NCI-H2107 treated with DMSO at 0.1 percent for 48 hours (cell line): ENCODE measurements around the gene ATXN7L2.

Source experiments
- DNase-seq: peaks from one replicate; lab custom pipeline; 2025; ENCODE audit not compliant: unreplicated experiment; lab: John Stamatoyannopoulos, UW

ATXN7L2 gene

DNA sequence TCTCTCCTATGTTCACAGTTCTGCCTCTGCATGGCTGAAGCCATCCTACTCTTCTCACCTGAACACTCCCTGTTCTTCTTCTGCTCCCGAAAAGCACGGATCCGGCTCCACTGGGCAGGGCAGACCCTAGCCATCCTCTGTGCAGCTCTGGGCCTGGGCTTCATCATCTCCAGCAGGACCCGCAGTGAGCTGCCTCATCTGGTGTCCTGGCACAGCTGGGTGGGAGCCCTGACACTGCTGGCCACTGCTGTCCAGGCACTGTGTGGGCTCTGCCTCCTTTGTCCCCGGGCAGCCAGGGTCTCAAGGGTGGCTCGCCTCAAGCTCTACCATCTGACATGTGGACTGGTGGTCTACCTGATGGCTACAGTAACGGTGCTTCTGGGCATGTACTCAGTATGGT lies 12.0 kb downstream of the ATXN7L2 start:
- no peak for DNase-seq

DNA sequence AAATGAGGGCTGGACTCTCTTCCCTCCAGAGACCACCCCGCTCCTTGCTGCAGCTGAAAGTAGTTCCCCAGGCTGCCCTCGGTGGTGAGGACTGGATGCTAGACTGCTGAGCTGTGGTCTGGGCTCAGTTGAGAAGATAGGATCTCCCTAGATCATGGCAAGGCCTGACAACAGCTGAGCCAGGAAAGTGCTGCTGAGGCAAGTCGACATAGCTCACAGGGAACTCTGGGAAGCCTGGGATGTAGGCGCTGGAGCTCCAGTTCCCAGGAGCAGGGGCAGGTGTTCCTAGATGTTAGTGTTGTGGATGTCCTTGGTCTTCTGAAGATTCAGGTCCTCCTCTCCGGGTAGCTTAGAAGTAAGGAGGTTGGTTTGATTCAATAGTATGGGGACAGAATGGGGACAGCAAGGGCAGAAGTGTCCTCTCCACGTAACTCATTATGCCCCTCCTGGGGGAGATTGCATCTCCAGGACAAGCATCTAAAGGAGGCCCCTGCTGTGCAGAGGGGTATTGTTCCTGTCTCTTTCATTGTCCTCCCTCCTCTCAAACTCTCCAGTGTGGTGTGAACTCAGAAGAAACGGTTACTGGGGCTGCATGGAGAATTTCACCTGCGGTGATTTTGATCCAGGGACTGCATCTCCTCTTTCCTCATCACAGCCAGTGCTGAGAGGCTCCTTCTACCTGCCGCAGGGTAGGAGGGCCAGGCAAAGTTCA lies 13.9 kb downstream of the ATXN7L2 start:
- DNase-seq = peak; percentile 43

DNA sequence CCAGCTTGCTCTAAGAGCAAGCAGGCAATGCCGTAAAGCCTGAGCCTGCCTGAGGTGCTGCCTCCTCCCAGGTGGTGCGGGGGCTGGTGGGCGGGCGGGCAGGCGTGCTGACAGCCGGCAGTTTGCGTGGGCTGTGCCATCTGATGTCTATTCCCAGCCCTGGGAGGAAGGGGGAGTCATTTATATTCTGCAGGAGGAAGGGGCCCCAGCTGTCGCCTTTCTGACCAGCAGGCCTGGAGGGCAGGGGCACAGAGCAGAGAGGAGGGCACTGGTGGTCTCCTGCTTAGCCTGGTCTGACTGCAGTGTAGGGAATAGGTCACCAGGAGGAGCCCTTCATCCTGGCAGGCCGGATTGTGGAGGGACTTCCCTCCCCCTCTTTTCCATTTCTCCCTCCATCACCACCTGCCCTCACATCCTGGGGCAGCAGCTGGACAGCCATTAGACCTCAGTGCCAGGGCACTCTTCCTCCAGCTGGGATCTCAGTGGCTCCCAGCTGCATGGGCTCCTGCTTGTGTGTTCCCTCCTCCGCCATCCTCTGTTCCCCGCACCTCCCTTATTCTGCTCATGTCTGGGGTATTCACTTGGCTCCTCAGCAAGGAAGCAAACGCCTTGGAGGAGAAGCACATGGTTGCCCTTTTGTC lies 14.6 kb downstream of the ATXN7L2 start:
- DNase-seq = peak; percentile 29

- no peak for DNase-seq
These were observed 15.4 kb downstream of the ATXN7L2 start for GRCh38 chr1:109499081-109499480.

- no peak for DNase-seq
These were observed 16.2 kb downstream of the ATXN7L2 start for GRCh38 chr1:109499661-109500536.

- no peak for DNase-seq
These were observed 17.3 kb downstream of the ATXN7L2 start for GRCh38 chr1:109500941-109501381.

DNA sequence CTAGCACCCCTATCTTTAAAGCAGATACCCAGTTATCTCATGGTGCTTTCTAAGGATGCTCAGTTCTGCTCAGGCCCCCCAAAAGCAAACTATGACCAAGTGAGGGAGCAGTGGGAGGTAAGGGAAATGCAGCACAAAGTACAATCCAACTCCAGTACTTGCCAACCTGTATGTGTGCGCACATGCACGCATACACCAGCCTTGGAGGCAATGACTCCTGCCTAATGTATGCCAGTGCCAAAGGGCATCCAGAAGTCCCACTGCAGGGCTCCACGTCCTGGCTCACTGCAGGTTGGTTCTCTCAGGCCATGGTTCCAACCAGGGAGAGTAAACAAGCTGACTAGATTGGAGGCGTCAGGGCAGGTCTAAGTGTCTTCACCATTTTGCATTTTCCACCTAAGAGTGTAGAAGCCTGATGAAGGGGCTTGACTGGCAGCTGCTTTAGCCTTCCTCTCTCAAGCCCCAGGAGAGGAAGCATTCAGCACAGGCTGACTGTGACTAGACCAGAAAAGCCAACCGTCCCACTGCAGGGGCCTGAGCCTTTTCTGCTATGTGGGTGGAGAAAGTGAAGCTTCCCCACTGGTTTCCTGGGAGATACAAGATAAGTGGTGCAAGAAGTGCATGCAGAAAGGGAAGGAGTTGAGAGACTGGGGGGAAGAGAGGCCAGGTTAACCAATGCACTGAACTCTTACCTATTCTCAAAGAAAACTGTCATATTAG lies 18.1 kb downstream of the ATXN7L2 start:
- DNase-seq = no peak

DNA sequence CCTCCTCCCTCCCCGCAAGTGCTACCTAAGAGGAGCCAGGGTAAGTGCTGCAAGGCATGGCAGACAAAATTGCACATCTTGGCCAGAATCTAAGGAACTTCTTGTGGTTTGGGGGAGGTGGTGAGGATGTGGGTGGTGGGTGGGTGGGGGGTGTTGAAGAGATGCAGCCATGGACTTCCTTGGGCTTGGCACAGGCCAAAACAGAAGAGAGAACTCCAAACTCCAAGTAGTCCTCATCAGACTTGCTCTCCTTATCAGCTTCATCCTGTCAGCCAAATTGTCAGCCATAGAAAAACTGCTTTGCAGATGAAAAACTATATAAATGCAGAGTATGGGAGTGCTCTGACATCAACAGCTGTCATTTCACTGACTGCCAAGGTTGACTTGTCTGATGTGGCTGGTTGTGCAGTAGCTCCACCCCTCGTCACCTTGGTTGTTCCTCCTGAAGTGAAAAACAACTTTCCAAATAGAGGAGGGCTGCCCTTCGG lies 18.7 kb downstream of the ATXN7L2 start:
- no peak for DNase-seq

DNA sequence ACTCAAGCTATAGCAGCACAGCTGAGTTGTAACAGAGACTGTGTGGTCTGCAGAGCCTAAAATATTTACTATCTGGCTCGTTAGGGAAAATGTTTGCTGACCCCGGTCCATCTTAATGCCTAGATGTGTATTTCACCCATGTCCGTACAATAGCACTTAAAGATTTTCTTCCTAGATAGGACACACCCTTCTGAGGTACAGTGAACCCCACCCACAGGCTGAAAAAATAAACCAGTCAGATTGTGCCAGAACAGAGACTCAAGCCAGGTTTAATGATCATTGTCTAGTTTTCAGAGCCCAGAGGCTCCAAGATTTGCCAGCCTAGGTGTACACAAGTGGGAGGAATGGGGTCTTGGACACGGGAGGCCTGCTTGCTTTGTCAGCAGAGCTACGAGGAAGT lies 20.2 kb downstream of the ATXN7L2 start:
- DNase-seq = no peak

GRCh38 chr1:109504974-109505373 lies 21.3 kb downstream of the ATXN7L2 start:
- no peak for DNase-seq

DNA sequence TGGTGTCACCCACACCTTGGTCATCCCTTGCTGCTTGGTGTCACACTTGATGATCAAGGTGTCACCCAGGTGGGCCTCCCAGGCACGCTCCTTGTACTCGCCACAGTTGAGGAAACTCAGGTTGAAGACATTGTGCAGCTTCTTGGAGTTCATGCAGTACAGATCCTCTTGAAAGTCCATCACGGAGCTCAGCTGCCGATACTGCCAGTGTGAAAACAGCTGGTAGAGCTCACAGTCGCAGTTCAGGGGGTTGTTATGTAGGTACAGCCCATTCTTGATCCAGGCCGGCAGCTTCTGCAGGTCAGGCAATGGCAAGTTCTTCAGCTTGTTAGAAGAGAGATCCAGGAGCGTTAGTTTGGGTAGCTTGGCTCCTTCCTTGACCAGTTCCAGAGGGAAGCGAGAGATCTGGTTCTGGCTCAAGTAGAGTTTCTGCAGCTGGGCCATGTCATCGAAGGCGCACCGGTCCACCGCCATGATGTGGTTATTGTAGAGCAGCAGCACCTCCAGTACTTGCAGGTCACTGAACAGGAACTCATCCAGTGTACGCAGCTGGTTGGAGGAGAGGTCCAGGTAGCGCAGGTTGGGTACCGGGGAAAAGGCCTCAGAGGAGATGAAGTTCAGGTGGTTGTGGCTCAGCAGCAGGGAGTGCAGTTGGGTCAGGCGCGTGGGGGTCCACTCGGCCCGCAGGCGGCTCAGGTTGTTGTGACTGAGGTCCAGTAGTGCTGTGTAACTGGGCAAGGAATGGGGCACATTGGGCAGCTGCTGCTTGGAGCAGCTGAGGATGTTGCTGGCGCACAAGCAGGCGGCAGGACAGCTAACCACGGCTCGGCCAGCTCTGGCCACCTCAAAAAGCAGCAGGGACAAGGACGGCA lies 24.5 kb downstream of the ATXN7L2 start:
- DNase-seq = no peak

GRCh38 chr1:109508873-109509175 lies 25.1 kb downstream of the ATXN7L2 start:
- DNase-seq = no peak

GRCh38 chr1:109509176-109510134 lies 25.8 kb downstream of the ATXN7L2 start, which contains the start of gene AMIGO1:
Gene AMIGO1, minus strand, starts transcription at chr1:109509727. Its CDS starts 815 bp downstream, at chr1:109508912.
- no peak for DNase-seq

DNA sequence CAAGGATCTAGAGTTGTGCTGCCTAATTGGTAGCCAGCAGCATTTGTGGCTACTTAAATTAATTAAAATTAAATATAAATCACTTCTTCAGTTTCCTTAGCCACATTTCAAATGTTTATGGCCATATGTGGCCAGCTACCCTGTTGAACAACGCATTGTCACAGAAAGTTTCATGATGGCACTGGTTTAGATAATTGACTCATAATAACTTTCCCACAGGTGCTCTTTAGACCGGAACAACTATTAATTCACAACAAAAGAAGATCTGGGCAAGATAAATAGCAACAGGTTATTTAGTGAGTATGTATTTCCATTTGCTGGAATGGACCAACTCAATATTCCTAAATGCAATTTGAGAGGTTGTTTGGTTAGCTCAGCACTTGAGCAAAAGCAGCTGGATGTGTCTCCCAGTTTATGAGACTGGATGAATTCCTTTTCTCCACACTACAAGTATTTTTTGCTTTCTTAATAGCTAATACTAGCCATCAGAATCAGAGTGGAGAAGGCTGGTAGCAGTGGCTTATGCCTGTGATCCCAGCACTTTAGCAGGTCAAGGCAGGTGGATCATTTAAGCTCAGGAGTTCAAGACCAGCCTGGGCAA lies 29.5 kb downstream of the ATXN7L2 start:
- peak; percentile 16 for DNase-seq

- DNase-seq = no peak
These were observed 31.1 kb downstream of the ATXN7L2 start for GRCh38 chr1:109514846-109515245.

DNA sequence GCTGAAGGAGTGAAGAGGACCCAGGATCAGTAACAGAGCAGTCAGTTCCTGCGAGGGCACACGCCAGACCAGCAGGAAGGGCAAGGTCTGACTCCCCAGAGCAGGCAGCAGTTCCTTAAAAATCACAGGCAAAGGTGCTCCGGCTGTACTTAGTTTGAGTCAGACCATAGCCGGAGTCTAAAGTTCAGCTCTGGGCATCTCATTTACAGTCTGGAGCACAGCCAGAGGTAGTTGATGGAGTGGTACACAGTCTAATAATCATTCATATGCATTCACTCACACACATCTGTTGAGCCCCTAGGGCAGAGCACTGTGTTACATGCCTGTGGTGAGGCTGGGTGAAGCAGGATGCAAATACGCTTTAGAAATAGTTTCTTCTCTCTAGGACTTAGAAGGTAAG lies 33.2 kb downstream of the ATXN7L2 start:
- DNase-seq = no peak

DNA sequence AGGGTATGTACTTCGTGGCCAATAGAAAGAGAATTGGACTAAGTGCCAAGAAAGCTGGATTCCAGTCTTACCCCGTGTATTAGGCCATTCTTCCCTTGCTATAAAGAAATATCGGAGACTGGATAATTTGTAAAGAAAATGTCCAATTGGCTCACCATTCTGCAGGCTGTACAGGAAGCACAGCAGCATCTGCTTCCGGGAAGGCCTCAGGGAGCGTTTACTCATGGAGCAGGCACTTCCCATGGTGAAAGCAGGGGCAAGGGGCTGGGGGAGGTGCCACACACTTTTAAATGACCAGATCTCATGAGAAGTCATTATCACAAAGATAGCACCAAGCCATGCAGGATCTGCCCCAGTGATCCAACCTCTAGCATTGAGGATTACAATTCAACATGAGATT lies 33.6 kb downstream of the ATXN7L2 start:
- DNase-seq = no peak
